HT1080 (cell line): ENCODE measurements around the gene SYCP3. TPM values are rescaled to one million over a fixed set of nuclear protein-coding genes. Genes with fewer than 3 reads are reported as not detected.

Experiments
- DNase-seq: peaks from one replicate; pipeline ENCODE4 v3.0.0-alpha.2; 2015; ENCODE audit warnings: low read depth
- polyA plus RNA-seq, 2 experiments: library from polyadenylated mRNA; depleted of rRNA; stranded (reverse); fragments of >200 nt; gene quantifications; 2 replicates each; pipeline ENCODE4 v1.2.3, GENCODE V29; 2015
- total RNA-seq: library from RNA; depleted of rRNA; stranded (reverse); fragments of >200 nt; shearing (Covaris generic); gene quantifications from 2 replicates; pipeline ENCODE4 v1.2.3, GENCODE V29; 2014; rRNA removed

SYCP3 gene
- not detected in 2 replicates for total RNA-seq
- not detected in 2 replicates for polyA plus RNA-seq (2015; cell fraction: cytosol; rRNA removed)
- 0.10 TPM in 1 of 2 replicates, not detected in the other for polyA plus RNA-seq (2015; cell fraction: nucleus; rRNA removed)

DNA sequence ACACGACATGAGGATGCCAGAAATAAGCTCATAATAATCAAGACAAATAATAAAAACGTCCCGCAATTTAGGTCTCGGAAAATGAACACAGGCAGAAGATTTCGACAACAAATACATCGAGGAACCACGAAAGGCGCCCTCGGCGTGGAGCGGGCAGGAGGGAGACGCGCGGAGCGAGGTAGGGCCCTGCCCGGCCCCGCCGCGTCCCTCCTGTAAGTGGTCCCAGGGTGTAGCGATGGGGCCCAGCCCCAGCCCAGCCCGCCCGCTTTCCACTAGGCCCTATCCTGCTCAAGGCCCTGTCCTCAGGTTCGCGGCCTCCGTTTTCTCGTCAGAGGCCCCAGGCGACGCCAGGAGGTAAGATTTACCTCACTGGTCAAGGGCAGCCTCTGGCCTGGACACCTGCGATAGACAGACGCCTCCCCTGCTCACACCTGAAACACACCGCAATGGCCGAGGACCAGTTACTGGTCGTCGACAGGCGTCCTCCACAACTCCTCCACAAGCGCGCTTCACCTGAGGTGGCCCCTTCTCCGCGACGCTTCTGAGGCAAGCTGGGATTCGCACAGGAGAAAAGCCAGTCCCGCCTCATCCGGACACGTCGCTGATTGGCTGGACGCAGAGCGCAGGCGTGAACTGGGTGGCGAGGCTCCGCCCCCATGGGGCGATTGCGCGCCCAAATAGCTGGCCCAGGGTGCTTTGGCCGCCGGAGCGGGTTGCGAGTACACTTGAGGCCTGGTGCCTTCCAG is at the start of gene SYCP3:
SYCP3 (minus strand) TSS at position 543 of the 746 bp plus-strand sequence. CDS start 1,527 bp downstream, outside the sequence.
- DNase-seq, result no peak

DNA sequence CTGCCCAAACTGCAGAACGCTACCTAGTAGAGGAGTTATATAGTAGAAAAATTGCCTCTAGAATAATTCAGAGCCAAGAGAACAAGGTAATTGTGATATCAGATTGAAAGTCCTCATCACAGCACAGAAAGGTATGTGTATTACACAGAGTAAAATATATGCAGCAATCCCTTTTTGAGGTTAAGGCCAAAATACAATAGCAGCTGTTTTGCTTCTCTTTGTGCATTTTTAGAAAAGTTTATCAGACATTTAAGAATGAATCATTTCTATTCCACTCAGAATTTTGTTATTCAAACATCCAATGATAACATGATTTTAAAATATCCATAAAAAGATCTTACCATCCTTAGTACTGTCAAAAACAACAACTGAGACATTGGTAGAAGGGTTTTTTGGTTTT is 46.4 kb upstream of the SYCP3 start:
- no peak for DNase-seq

DNA sequence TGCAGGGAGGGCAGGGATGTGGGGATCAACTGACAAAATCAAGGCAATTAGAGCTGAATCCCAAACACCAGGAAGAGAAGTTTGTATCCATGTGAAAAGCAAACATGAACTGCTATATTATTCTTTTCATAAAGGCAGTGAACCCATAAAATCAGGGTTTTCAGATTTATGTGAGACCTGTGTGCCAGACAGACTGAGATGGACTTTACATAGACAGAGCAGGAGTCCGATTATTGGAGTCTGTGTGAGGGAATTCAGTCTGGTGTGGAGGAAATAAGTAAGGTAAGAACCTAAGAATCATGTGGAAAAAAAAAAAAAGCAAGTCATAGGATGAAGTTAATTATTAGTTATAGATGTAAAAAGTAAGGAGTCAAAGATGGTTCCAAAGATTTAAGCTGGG is 45.1 kb upstream of the SYCP3 start:
- no peak for DNase-seq

DNA sequence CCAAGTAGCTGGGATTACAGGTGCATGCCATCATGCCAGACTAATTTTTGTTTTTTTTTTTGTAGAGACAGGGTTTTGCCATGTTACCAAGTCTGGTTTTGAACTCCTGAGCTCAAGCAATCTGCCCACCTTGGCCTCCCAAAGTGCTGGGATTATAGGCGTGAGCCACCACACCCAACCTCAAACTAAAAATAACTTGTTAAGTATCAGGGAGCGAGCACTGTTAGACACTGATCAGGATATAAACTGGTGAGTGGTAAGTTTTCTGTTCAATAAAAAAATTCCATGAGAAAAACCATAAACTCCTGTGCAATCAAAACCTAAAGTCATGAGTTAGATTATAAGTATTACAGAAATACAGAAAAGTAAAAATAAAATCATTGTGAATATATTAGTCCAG is 44.6 kb upstream of the SYCP3 start:
- DNase-seq, result no peak

DNA sequence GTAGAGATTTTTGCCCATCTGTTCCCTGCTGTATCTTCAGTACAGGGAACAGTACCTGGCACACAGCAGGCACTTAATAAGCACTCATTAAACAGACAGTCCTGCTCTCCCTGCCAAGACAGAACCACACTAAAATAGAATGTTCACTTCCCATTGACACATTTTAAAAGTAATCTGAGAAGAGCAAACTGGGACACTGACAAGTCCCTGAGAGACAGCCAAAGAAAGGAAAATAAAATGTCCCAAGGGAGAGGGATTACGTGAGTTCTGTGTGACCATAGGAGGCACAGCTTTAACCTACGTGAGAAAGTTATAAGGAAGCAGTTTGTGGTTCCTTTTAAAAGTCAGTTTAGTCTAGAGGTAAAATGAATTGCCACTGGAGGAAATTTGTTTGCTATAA is 43.9 kb upstream of the SYCP3 start:
- no peak for DNase-seq

DNA sequence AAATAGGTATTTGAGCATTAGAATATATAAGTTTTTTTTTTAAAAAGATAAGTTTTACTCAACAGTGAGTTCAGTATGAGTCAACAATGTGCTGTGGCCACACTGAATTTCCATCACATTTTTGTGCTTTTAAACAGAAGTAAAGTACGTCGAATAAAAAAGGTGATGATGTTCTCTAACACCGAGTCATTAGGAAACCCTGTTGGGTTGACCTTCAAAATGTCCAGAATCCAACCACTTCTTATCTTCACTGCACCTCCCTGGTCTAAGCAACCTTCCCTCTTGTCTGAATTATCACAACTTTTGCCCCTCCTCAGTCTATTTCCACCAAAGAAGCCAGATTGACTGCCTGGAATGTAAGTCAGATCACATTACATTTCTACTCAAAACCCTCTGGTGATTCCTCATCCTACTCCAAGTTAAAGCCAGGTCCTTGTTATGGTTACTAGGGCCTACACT is 43.0 kb upstream of the SYCP3 start:
- peak; percentile 41 for DNase-seq

DNA sequence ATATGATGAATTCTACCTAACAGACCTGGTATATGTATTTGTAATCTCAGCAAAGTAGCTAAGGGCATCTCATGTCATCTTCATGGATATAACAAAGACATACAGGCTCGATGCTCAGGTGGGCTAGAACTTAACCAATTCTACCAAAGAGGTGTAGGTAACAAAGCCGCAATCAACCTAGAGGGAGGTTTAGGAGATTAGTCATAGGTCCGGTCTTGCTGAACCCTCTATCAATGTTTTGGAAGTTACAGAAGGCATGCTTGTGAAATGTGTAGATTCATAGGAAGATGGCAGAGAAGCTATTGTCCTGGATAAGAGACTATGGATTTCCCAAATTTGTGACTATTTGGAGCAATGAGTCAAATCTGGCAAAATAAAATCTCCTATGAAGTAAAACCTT is 42.6 kb upstream of the SYCP3 start:
- DNase-seq, result no peak

DNA sequence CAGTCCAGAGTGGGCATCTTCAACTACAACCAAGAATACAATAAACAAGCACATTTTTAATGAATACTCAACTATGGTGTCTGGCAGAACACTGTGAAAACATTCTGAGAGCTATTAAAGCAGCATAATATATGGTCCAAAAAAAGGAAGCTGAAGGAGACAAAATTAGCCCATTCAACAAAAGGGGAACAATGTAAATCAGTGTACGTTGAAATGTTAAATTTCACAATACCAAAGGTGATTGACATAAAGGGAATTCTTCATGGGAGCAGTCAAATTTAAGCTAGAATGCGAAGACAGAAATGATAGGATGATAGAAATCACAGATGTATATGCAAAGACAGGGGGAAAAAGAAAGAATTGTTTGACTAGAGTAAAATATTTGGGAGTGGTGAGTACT is 41.3 kb upstream of the SYCP3 start:
- no peak for DNase-seq

DNA sequence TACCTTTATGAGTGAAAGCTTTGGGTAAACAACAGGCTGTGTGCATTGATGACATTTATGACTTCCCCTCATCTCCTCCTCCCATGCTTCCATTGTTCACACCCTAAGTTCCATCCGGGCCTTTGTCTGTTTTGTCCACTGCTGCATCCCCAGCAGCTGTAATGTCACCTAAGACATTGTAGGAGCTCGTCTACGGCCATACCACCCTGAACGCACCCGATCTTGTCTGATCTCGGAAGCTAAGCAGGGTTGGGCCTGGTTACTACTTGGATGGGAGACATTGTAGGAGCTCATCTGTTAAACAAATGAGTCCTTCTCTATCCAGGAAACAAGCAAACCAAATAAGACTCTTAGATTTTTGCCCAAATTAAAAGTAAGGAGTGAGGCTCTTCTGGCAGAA is 40.4 kb upstream of the SYCP3 start:
- no peak for DNase-seq

DNA sequence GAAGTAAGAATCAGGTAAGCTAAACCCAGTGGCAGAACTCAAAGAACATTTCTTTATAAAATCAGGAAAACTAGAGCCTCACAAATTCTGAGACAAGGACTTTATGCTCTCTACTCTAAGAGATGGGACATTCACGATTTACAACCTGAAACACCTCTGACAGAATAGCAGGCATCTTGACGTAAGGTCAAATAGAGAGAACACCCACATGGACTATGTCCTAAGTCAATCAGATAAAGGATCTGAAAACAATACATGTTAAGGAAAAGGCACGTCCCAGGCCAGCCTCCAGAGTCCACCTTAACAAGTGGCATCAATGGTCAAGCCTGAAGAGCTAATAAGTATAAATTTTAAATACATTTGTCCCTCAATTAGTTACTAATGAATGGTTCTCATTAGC is 39.9 kb upstream of the SYCP3 start:
- DNase-seq, result no peak

DNA sequence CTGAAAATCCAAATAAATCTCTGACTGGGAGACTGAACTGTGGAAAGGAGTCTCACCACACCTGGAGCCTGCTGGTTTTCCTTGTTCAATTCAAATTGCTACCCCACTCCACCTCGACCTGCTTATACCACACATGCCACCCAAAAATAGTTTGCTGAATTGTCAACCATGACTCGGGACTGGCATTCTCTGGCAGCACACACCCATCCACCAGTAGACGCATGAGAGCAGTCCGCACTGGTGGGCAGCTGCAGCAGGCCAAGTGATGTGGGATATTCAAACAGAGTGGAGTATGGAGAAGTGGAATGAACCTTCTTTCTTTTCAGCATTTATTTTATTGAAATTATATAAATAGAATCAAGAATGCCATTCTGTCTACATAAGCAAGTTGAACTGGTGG is 38.7 kb upstream of the SYCP3 start:
- DNase-seq, result no peak

DNA sequence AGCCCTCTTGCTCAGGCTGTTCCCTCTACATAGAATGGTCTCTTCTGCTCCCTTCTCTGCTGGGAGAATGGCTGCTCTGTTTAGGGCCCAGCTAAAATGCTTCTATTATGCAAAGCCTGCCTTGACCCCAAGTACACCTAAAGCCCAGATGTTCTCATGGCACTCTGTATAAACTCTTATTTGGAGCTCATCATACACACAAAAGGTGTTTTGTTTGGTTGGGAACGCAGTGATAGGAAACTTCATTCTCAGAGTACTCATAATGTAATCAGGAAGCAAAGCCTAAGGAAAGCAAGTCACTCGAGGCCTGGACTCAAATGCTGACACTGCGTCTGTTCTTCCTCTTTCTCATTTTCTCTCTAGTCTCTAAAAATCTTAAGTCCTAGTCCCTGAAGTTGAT is 38.2 kb upstream of the SYCP3 start:
- no peak for DNase-seq

DNA sequence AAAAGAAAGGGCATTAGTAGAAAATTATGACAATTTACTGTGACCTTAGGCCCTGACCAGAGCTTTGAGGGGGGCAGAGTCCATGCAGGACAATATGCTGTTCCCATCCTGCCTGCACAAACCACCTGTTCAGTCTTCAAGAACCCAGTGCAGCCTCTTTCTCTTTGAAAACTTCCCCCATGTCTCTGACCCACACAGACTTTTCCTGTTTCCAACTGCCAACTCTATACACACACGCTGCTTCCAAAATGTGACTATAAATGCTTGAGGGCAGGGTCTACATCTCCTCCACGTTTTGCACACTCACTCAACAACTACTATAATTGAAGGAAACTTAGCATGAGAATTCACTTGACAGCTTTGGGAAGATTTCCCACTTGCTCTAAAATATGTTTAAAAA is 36.6 kb upstream of the SYCP3 start:
- DNase-seq, result no peak

DNA sequence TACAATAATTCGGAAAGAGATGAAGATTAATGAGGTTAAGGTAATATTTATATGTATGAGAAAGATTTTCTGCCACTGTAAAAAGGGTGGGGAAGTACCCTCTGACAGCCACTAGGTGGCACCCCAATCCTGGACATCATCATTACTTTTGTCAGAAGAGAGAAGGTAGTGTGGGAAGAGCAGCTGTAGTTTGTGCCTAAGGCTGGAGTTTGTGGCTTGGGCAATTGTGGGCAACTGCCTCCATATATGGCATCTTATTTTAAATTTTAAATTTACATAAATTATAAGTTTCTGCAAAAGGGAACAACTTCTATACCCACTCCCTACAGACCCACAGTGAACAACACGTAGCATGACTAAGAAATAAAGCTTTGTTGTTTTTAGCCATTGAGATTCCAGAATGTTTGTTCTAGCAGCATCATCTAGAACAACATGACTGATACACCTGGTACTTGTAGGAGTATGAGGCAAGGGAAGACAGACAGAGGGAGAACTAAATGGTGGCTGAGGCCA is 34.4 kb upstream of the SYCP3 start:
- DNase-seq, result peak; percentile 56

DNA sequence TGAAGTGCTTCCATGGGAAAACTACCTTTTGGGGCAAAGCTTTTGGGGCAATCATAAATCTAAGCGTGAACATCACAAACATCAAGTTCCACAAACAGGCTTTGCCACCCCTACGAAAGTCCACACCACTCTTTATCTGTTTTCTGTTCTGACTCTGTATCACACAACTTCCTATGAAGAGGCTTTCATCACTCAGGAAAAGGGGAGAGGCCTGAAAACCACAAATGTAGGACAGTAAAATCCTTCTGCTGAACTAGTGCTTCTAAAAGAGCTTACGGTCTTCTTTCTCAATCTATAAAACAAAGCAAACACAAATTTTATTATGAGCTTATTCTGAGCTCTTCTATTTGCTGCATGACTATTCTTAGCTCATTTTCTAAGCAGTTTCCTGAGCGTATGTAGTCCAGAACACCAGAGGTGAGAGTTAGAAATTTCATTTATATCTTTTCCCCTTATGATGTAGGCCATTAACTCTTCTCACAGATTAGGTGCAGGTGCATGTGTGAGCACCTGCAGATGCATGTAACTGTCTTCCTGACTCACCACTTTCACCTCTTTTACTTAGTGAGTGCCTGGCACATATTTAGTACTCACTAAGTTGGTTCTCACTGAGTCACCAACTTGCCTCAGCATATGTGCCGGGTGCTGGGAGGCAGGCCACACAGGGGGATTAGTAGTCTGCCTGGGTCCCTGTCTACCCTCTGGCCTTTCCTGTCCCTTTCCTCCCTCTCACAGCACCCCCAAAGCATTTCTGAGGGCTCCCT is 32.9 kb upstream of the SYCP3 start:
- DNase-seq, result peak; percentile 13

DNA sequence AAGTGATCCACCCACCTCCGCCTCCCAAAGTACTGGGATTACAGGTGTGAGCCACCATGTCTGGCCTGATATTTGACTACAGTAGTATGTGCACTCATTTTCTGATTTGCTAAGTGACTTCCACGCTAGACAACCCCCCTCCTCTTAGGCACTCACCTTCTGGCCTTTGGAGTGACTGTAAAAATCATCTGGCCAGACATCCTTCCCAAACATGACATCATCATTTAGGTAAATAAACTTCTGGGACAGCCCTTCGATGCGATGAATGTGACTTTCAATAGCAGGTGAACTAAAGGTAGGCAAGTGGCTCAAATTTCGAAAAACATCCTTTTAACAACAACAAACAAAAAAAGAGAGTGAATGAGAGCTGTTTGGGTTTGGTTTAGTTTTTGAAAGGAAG is 30.6 kb upstream of the SYCP3 start:
- no peak for DNase-seq

DNA sequence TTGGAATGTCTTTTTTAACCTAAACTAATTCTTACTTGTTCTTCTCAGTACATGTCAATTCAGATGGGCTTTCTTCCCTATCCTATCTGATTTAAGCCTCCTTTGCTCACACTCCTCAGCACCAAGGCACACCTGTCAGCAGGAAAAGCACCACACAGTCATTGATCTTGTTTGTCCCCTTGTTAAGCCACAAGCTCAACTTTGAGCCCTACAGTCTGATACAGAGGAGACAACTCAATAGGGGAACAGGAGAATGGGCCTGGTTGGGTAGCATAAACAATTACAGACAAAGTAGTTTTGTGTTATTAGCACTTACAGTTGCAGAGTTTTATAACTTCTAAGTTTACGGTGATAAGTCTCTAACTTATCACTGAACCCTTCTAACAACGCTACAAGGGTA is 29.5 kb upstream of the SYCP3 start:
- DNase-seq, result no peak

DNA sequence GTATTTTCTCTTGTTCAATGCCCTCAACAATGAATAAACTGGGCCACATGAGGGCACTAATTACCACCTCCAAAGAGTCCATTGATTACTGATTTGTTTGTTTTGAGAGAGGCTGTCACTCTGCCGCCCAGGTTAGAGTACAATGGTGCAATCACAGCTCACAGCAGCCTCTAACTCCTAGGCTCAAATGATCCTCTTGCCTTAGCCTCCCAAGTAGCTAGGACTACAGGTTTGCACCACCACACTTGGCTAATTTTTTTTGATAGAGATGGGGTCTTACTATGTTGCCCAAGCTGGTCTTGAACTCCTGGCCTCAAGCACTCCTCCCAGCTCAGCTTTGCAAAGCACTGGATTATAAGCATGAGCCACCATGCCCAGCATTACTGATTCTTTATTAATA is 28.3 kb upstream of the SYCP3 start:
- DNase-seq, result no peak

DNA sequence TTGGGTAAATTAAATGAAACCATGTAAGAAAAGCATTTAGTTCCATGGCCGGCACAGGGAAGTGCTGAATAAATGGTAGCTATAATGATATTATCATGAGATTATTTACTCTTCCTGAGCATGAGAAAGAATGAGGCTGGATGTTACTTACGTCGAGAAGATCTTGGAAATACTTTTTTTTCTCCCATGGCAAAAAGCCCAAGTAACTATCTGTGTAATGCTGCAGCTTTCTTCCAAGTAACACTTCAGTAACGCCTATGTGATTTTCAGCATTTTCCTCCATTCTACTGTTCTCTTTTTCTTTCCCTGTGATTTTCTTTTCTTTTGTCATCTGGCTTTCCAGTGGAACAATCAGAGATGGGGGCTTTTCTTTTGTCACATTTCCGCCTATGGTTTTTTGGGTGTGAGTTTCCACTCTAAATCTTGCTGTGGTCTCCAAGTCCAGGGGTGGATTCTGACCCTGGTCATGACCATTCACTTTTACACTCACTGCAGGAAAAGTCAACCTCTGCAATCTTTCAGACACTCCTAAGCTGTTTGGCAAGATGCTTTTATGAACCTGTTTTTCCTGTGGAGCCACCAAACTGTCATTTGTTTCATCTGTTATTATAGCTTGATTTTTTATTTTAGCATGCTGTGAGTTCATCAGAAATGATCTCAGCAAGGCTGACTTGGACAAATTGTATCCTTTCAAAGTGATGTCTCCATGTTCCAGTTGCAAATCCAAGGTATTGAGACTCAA is 25.0 kb upstream of the SYCP3 start:
- no peak for DNase-seq

DNA sequence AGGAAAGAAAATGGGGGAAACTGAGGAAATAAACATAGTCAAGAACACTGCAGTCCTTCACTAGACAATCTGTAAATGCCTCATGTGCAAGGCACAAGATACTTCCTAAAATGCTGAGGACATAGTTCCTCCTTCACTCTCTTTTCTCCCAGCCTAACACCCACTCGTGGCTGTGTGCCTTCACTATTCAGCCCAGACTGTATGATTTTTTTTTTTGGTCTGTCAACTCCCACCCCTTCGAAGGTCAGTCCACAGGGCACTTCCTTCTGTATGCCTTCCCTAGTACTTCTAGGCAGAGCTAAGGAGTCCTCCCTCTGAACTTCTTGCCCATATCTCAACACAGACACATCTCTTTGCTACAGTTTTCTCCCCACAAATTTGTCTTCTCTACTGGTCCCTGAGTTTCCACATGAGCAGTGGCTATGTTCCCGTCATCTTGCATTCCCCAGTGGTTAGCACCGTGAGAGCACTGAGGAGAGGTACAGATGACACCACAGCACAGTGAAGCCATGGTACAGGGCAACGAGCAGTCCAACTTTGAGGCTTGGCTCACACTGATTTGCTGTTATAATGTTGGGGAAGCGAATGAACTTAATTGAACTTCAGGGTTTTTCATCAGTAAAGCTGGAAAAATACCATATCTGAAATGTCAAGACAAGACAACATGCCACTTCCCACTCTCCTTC is 24.1 kb upstream of the SYCP3 start:
- no peak for DNase-seq

DNA sequence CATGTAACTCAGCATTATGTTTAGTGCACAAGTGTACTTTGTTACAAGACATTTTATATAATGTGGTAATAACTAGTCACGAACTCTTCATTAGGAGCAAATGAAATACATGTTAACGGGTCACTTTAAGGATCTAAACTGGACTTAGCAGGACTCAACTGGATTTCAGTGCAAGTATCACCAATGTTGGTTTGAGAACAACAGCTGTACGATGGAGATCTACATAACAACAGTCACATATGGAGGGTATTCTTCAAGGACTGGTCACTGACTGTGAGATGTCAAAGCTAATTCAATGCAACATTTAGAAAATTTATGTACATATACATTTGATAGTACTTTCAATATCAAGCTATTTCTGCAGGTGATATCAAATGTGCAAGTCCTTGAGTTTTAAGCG is 22.5 kb upstream of the SYCP3 start:
- DNase-seq, result no peak
